ENCODE results near the gene PSD4.

GRCh38 chr2:113124181-113124961, 49.4 kb upstream of the PSD4 start:
- TF ChIP-seq FOXM1 (IDR thresholded peaks at IDR 0.05; ENCODE audit: borderline replicate concordance) (no peak), SP1 (IDR thresholded peaks at IDR 0.05) (no peak), HDGF (IDR thresholded peaks at IDR 0.05; ENCODE audit: borderline replicate concordance) (no peak), NFRKB (IDR thresholded peaks at IDR 0.05) (no peak), ELF4 (IDR thresholded peaks at IDR 0.05) (no peak), SUZ12 (IDR thresholded peaks at IDR 0.05) (no peak), BHLHE40 (IDR thresholded peaks at IDR 0.05; ENCODE audit: borderline replicate concordance) (no peak)
- TF ChIP-seq, protein P1, sequence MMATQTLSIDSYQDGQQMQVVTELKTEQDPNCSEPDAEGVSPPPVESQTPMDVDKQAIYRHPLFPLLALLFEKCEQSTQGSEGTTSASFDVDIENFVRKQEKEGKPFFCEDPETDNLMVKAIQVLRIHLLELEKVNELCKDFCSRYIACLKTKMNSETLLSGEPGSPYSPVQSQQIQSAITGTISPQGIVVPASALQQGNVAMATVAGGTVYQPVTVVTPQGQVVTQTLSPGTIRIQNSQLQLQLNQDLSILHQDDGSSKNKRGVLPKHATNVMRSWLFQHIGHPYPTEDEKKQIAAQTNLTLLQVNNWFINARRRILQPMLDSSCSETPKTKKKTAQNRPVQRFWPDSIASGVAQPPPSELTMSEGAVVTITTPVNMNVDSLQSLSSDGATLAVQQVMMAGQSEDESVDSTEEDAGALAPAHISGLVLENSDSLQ (IDR thresholded peaks at IDR 0.05), result no peak
